ENCODE data around the gene BAIAP2L2. TPM values are rescaled to one million over a fixed set of nuclear protein-coding genes. Genes with fewer than 3 reads are reported as not detected.

The BAIAP2L2 gene
- total RNA-seq, 4 donors from 2014 or later = 0.50 to 1.7 (median 1.1) TPM

GRCh38 chr22:38087855-38088254 lies 22.6 kb downstream of the BAIAP2L2 start:
- H3K9me3 ChIP-seq = no peaks in the 10 kb centered on the region
- intact Hi-C loops (cut with DNase I) = no loop called here
- no peak overlapping the region for H3K4me3 ChIP-seq (replicated peaks in 1 of 3)
- H3K27ac ChIP-seq = no peak overlapping the region
- TF ChIP-seq POLR2A (IDR thresholded peaks at IDR 0.05) = no peak
- TF ChIP-seq CTCF (IDR thresholded peaks at IDR 0.05) = no peak
- 88 to 91% methylated on average over 12 of the region's 12 CpGs for WGBS, 2 donors
- no peaks in the 10 kb centered on the region for H3K27me3 ChIP-seq
- no peak for DNase-seq
- H3K36me3 ChIP-seq = no peaks in the 10 kb centered on the region
- peaks cover 0 to 13% of the 10 kb centered on the region in 2 donors for H3K4me1 ChIP-seq

GRCh38 chr22:38086942-38087341 lies 23.5 kb downstream of the BAIAP2L2 start:
- H3K27ac ChIP-seq = no peak overlapping the region
- H3K27me3 ChIP-seq = peaks cover 4% of the 10 kb centered on the region
- 92 to 95% methylated on average over 13 of the region's 13 CpGs for WGBS, 2 donors
- no peak for DNase-seq
- H3K9me3 ChIP-seq = no peaks in the 10 kb centered on the region
- intact Hi-C loops (cut with DNase I) = no loop called here
- H3K4me1 ChIP-seq = peaks cover 7 to 22% of the 10 kb centered on the region in 2 donors
- no peaks in the 10 kb centered on the region for H3K36me3 ChIP-seq
- TF ChIP-seq POLR2A (IDR thresholded peaks at IDR 0.05) (no peak), CTCF (IDR thresholded peaks at IDR 0.05) (no peak)
- H3K4me3 ChIP-seq (replicated peaks in 1 of 3) = no peak overlapping the region

- Histone ChIP-seq H3K9me3 (no peaks in the 10 kb centered on the region), H3K4me1 (peaks cover 12 to 29% of the 10 kb centered on the region in 2 donors), H3K27me3 (peaks cover 4% of the 10 kb centered on the region), H3K27ac (no peak overlapping the region), H3K36me3 (no peaks in the 10 kb centered on the region), H3K4me3 (replicated peaks in 1 of 3) (no peak overlapping the region)
- 87 to 89% methylated on average over 14 to 17 of the region's 25 CpGs for WGBS, 2 donors
- intact Hi-C loops (cut with DNase I) = no loop called here
- TF ChIP-seq POLR2A (IDR thresholded peaks at IDR 0.05) = no peak
- no peak for TF ChIP-seq CTCF (IDR thresholded peaks at IDR 0.05)
- DNase-seq = no peak
These were observed 24.3 kb downstream of the BAIAP2L2 start for GRCh38 chr22:38086001-38086845.

- TF ChIP-seq POLR2A (IDR thresholded peaks at IDR 0.05) = no peak
- TF ChIP-seq CTCF (IDR thresholded peaks at IDR 0.05) = no peak
- 72 to 79% methylated on average over 5 of the region's 5 CpGs for WGBS, 2 donors
- DNase-seq = no peak
- Histone ChIP-seq H3K4me1 (peaks cover 12 to 36% of the 10 kb centered on the region in 2 donors), H3K4me3 (replicated peaks in 1 of 3) (no peak overlapping the region), H3K36me3 (no peaks in the 10 kb centered on the region), H3K9me3 (no peaks in the 10 kb centered on the region), H3K27me3 (peaks cover 4% of the 10 kb centered on the region), H3K27ac (no peak overlapping the region)
- intact Hi-C loops (cut with DNase I) = no loop called here
These were observed 25.0 kb downstream of the BAIAP2L2 start for GRCh38 chr22:38085501-38085900.

- Histone ChIP-seq H3K27ac (no peak overlapping the region), H3K36me3 (no peaks in the 10 kb centered on the region), H3K9me3 (no peaks in the 10 kb centered on the region), H3K4me1 (peaks cover 12 to 36% of the 10 kb centered on the region in 2 donors), H3K4me3 (replicated peaks in 1 of 3) (no peak overlapping the region), H3K27me3 (peaks cover 4% of the 10 kb centered on the region)
- intact Hi-C loops (cut with DNase I) = no loop called here
- WGBS, 2 donors = 94 to 99% methylated on average over 12 of the region's 12 CpGs
- DNase-seq = no peak
- TF ChIP-seq POLR2A (IDR thresholded peaks at IDR 0.05) (no peak), CTCF (IDR thresholded peaks at IDR 0.05) (no peak)
These were observed 25.4 kb downstream of the BAIAP2L2 start for GRCh38 chr22:38085056-38085455.
